GM18520 (cell line): ENCODE measurements around the gene RSU1.

Experiments
- ATAC-seq: cut with Tn5 transposase; IDR thresholded peaks from one replicate; pipeline ENCODE4 v1.9.1; 2021; ENCODE audit not compliant: unreplicated experiment

RSU1 gene

DNA sequence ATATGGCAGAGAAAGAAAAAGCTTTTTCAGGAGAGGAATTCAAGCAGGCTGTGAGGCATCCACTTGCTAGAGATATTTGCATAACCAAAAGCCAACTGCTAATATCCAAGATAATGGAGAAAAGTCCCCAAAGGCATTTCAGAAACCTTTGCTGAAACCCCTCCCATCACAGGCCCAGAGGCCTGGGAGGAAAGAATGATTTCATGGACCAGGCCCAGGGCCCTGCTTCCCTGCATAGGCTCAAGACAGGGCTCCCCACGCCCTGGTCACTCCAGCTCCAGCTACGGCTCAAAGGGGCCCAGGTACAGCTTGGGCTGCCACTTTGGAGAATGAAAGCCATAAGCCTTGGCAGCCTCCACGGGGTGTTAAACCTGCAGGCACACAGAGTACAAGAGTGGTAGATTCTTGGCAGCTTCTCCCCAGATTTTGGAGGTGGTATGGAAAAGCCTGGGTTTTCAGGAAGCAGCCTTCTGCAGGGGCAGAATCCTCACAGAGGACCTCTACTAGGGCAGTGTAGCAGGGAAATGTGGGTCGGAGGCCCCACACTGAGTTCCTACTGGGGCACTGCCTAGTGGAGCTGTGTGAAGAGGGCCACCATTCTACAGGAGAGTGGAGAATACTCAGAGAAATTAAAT lies 5.6 kb upstream of the RSU1 start:
- ATAC-seq = no peak

DNA sequence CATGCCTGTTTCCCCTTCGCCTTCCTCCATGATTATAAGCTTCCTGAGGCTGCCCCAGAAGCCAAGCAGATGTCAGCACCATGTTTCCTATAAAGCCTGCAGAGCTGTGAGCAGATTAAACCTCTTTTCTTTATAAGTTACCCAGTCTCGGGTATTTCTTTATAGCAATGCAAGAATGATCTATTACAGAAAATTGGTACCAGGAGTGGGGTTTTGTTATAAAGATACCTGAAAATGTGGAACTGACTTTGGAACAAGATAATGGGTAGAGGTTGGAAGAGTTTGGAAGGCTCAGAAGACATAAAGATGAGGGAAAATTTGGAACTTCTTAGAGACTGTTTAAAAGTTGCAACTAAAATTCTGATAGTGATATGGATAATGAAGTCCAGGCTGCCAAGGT lies 4.8 kb upstream of the RSU1 start:
- ATAC-seq = no peak

DNA sequence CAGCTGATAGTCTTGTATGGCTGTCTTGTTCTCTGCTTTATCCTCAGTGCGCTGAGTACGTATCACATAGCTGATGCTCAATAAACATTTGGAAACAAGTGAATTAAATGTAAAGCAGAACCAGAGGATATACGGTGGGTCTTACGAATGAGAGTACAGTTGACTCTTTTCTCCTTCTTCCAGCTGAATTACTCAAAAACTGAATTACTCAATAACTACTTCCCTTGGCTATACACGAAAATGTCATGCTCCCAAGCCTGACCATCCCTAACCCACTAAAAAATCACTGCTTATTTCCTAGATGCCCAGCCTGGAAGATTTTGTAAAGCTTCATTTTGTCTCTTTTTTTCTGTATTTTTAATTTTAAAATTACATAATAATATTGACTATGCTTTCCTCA lies 3.2 kb upstream of the RSU1 start:
- ATAC-seq = no peak

DNA sequence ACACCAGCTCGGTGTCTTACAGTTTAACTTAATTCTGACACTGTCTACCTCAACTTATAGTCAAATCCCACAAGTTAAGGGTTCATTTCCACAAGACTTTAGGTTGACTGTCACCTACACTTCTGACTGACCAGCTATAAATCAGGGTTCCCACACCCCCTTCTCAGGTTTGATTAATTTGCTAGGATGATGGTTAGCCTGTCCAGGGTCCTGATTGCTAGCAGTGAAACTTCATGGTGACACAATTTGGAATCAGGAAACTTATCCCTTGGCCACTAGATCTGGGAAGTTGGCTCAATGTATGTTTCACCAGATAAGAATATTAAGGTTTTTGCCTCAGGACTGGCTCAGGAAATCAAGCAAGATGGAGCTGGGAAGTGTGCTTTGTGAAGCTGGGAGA lies 2.8 kb upstream of the RSU1 start:
- ATAC-seq = no peak

DNA sequence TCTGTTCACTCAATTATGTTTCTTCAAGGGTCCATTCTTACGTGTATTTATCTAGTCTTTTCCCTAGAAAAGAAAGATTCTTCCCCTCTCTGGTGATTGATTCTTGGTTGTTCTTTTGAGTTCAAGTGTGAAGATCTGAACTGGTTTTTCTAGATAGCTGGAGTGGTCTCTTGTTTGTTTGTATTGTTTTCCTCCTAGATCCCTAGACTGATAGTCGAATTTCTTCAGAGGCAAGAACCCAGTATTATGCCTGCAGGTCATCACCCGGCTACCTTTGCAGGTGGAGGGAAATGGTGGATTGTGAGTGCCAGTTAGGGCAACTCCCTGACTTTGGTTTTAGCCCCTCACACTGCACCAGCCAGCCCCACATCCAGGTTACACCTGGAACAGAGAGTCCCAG lies 2.2 kb upstream of the RSU1 start:
- no peak for ATAC-seq

DNA sequence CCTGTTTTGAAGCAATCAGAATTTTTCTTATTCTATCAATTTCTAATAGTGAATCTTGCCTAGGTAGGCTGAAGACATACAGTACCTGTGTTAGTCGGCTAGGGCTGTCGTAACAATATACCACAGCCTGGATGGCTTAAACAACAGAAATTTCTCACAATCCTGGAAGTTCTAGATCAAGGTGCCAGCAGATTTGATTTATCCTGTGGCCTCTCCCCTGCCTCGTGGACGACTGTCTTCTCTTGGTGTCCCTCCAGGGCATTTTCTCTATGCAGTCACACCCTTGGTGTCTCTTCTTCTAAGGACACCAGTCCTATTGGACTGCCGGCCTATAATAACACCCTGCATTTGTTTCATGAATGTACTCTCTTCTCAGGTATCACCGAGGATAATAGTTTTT lies 1.8 kb upstream of the RSU1 start:
- no peak for ATAC-seq

DNA sequence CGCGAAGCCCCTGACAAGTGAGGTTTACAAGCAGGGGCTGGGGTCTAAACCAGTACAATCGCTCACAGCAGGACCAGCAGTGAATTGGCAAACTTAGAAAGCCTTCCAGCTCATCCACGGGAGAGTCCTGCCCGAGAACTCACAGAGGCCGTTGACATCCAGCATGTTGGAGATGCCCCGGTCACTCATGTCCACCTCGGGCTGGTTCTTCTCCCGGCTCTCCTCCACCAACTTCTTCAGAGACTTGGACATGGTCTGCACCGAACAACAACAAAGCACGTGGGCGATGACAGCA lies 447 bp downstream of the RSU1 start:
- no peak for ATAC-seq

DNA sequence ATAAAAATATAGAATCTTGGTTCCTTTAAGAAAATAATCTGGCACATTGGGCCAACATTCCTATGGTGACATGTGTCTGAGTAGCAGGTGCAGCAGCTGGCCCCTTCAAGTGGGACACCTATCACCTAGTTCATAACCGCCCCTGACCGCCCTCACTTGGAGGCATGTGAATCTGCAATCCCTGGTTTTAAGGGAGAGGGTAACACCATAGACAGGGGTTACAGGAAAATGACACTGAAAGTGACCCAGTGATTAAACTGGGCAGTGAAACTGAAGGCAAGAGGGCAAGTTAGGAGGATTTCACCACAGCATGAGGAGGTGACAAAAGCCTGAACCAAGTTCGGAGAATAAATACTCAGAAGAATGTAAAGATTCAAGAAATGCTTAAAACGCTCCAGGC lies 1.1 kb downstream of the RSU1 start:
- no peak for ATAC-seq

DNA sequence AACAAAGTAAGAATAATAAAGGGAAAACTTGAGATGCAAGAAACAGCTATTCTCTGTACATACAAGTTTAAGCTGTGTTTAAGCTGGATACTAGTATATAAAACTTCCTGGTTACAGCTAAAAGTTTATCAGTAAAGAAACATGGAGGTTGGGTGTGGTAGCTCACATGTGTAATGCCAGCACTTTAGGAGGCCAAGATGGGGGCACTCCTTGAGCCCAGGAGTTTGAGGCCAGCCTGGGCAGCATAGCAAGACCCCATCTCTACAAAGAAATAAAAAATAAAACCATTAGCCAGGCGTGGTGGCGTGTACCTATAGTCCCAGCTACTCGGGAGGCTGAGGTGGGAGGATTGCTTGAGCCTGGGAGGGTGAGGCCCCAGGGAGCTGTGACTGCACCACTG lies 3.2 kb downstream of the RSU1 start:
- ATAC-seq = no peak

DNA sequence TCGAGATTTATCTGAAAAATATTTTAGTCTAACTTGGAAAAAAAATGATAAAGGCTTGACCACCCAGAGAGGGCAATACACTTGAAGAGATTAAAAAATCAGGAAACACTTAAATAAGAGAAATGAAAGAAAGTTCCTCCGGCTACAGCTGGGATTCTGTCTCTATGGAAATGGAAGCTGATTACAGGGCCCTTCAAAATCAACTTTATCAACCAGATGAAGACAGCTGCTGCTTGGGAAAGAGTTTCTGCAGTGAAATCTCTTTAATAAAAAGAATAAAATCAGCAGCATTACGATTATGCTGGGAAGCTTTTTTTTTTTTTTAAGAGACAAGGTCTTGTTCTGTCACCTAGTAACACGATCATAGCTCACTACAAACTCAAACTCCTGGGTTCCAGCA lies 4.5 kb downstream of the RSU1 start:
- no peak for ATAC-seq

DNA sequence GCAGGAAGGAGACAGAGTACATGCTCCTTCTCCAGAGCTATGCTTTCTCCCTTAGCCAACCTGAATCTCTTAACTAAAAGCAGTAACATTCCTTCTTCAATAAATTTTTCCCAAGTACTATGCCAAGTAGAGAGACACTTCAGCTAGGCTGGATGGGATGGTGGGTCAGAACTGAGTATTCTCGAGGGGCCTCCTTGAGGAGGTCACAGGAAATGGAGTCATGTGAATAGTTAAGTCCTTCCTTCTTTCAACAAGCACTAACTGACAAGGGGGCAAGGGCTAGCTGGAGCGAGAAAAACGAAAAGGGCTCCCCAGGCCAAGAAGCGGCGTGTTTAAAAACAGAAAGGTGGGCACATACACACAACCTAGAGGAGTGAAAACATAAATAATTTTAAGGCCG lies 5.5 kb downstream of the RSU1 start:
- no peak for ATAC-seq

DNA sequence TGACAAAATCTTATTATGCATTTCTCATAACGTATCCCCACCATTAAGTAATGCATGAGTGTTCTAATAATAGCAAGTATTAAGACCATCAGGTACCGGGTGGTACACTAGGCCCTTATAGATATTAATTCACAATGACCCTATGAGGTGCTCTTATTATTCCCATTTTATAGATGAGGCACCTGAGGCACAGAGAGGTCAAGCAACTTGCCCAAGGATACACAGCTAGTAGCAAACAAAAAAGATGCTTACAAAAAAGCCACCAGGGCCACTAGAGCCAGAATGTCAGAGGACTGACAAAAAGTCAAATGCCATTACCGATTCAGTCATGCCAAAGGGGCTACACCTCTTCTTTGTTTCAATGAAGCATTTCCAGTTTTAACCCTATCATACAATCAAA lies 5.9 kb downstream of the RSU1 start:
- no peak for ATAC-seq

DNA sequence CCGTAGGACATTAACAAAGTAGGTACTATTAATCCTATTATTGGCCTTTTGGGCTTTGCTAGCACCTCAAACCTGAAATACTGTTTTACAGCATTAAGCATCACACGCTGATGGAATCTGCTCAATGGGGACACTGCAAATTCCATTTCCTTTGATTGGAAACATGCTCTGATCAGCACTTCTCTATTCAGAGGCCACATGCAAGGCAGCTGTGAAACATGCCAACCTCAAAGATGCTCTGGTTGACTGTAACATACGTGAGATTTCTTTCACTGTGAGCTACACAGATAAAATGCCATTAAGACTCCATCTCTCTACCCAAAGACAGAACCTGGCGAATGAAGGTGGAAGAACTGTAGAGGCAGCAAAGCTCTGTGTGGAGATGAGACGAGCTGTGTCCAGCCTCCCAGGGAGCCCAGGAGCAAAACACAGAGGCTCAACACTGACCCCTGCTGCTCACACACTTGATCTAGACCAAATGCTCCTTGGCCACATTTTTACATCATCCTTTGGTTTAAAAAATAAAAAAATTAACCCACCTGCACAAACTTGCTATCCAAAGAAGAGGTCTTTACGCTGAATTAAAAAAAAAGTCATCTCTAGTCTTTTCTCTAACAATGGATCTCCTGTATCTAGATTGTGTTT lies 8.0 kb downstream of the RSU1 start:
- peak; percentile 49 for ATAC-seq

DNA sequence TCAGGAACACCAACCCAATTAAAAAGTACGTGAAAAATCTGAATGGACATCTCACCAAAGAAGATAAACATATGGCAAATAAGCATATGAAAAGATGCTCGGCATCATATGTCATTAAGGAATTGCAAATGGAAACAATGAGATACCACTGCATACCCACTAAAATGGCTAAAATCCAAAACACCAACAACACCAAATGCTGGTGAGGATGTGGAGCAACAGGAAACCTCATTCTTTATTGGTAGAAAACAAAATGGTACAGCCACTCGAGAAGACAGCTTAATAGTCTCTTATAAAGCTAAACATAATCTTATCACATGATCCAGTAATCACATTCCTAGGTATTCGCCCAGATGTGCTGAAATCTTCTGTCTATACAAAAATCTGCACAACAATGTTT lies 13.1 kb downstream of the RSU1 start:
- no peak for ATAC-seq

DNA sequence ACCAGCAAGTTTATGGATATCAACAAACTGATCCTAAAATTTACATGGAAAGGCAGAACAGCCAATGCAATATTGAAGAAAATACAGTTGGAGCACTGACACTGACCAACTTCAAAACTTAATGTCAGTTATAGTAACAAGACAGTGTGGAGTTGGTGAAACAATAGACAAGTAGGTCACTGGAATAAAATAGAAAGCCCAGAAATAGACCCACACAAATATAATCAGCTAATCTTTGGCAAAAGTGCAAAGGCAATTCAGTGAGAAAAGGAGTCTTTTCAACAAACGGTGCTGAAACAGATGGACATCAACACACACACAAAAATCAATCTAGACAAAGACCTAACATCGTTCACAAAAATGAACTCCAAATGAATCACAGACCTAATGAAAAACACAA lies 13.8 kb downstream of the RSU1 start:
- ATAC-seq = no peak

DNA sequence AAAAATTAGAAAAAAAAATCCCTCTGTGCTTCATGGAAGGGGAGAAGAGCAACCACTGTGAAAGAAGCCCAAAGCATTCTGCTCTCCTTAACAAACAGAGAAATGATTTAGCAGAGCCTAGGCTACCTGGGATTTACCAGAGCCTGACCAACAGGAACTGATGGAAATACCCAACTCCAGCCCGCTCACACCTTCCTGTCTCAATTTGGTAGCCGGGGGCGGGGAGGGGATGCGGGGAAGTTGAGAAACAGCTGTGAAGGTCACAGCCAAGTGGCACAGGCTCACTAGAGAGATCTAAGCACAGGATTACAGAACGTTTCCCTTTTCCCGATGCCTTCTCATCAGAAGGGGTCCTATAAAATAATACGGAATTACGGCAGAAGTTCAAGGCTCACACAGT lies 17.6 kb downstream of the RSU1 start:
- peak; percentile 72 for ATAC-seq

DNA sequence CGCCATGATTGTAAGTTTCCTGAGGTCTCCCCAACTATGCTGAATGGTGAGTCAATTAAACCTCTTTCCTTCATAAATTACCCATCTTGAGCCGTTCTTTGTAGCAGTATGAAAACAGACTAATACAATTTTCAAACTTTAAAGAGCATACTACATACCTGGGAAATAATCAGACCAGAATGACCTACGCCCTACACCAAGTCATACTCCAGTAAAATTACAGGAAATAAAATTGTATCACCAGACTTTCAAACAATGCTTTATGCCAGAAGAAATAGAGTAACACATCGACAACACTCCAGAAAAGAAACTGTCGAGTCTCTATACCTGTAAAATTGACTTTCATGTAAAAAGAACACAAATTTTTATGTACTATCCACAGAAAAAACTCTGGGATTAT lies 18.7 kb downstream of the RSU1 start:
- no peak for ATAC-seq

DNA sequence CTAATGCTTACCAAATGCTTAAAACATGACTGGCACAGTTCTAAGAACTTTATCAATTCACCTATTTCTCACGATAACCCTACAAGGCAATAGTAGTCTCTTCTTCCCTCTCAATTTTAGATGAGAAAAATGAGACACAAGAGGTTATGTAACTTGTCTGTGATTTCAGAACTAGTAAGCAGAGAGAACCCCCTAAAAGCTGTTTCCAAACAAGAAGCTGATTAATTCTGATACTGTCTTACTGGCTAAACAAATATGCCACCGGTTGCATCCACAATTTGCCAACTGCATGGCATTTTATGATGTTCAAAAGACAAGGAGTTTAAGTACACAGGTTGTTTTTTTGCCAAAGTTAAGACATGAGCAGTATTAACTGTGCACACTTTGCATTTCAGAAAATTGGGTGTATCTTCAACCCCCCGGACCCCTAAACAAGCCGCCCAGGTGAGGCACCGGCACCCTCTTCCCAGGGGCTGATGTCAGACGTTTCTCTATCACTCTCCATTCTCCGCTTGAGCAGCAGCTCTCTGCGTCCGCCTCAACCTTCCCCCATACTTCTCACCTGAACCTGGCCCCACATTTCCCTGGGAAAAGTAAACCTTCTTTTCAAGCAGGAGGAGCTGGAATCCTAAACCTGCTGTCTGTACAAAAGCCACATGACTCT lies 21.7 kb downstream of the RSU1 start:
- no peak for ATAC-seq

DNA sequence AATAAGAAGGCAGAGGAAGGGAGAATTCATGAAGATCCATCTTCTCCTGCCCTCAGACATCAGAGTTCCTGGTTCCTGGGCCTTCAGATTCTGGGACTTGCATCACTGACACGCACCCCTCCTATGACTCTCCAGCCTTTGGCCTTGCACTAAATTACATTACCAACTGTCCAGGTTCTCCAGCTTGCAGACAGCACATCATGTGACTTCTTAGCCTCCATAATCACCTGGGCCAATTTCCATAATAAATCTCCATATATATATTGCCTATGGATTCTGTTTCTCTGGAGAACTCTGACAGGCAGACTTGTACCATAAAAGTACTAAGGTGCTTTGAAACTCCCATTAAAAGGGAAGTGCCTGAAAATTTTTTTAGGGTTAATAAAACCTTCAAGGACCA lies 23.2 kb downstream of the RSU1 start:
- ATAC-seq = no peak

DNA sequence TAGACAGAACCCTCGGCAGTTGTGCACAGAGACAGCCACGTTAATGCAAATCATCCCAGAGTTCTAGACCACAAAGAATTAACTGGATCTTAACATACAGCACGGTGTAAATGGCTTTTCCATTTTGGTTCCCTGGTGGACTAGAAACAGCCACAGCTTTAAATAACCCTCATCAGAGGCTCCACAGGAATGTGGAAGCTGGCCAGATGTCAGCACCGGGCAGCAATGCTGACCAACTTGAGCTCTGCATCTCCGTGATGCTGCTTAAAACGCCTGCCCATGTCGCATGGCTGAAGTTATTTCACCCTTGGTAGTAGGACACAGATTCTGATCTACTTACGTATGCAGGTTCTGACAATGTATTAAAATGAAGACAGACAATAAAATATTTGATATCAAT lies 24.5 kb downstream of the RSU1 start:
- no peak for ATAC-seq

DNA sequence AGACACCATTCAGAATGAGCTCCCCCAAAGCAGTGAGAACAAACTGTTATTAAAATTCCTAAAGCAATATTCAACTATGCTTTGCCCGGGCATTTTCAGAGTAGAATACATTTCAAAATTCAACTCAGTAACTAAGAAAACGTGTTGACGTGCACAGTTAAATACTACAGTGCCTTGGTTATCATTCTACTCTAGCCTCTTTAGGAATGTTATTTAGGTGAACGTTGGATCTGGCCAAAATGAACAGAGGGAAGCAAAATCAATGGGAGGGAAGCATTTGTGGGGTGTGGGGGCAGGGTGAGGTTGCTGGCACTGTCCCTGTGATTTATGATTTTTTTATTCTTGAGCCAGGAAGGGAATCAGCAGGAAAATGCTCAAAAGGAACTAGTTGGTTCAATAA lies 27.5 kb downstream of the RSU1 start:
- ATAC-seq = no peak

DNA sequence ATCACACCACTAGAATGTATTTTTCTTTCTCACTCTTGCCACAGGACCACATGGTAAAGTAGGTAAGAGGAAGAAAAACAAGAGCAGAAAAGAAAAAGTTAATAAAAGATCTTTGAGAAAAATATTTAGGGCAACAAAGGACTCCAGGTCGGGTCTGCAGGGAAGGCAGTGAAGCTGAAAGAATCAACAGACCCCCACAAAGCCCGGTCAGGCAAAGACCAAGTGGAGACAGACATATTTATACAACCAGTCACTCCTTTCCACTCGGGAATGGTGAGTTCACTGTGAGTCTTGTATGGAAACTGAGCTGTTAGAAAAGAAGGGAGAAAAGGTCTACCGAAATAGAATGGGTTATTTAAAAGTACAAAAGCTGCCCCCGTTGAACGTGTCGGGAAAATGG lies 28.0 kb downstream of the RSU1 start:
- ATAC-seq = no peak

DNA sequence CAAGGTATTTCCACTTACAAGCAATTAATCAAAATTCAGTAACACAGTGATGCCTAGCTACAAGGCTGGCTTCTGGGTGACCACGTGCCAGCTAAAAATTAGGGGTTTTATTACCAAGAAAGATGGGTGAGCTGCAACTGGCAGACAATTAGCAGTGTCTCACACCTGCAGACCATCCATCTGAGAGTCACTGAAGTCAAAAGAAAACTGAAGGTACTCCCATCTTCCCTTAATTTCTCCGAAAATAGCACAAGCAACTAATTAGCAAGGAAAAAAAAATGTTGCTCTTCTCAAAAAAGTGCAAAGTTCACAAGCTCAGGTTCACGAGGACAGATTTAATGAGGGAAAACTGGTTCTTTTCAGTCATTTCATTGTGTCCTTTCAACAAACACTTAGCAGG lies 28.4 kb downstream of the RSU1 start:
- no peak for ATAC-seq
